Effector memory CD8-positive, alpha-beta T cell (primary cell): ENCODE results near the gene FAM83E.

Experiments
- ATAC-seq: fragments of 150-1000 bp; cut with Tn5 transposase; replicated peaks from 2 replicates; pipeline ENCODE4 v1.10.0; 2021; ENCODE audit warnings: mild to moderate bottlenecking, moderate library complexity
- DNase-seq, 3 experiments: peaks; one replicate each; pipeline ENCODE4 v3.0.0; 2021
- H3K27ac Mint-ChIP-seq, 2 donors: one replicate each; pipeline ENCODE4 v1.8.0; 2022; ENCODE audit warnings: mild to moderate bottlenecking in 2 of 2, mixed read lengths in 2 of 2, moderate library complexity in 2 of 2
- H3K27me3 Mint-ChIP-seq, 2 donors: one replicate each; pipeline ENCODE4 v1.8.0; 2022; ENCODE audit warnings: mixed read lengths in 2 of 2
- H3K36me3 Mint-ChIP-seq: one replicate; pipeline ENCODE4 v1.8.0; 2022; ENCODE audit warnings: mild to moderate bottlenecking, moderate library complexity, mixed read lengths; ENCODE audit not compliant: insufficient read depth
- H3K4me1 Mint-ChIP-seq, 2 donors: one replicate each; pipeline ENCODE4 v1.8.0; 2022; ENCODE audit warnings: low read depth in 2 of 2, mixed read lengths in 2 of 2
- H3K4me3 Mint-ChIP-seq, 2 donors: one replicate each; pipeline ENCODE4 v1.8.0; 2022; ENCODE audit warnings: mild to moderate bottlenecking in 2 of 2, mixed read lengths in 2 of 2, moderate library complexity in 2 of 2
- H3K9me3 Mint-ChIP-seq, 2 donors: one replicate each; pipeline ENCODE4 v1.8.0; 2022; ENCODE audit warnings: mixed read lengths in 2 of 2

Gene FAM83E

DNA sequence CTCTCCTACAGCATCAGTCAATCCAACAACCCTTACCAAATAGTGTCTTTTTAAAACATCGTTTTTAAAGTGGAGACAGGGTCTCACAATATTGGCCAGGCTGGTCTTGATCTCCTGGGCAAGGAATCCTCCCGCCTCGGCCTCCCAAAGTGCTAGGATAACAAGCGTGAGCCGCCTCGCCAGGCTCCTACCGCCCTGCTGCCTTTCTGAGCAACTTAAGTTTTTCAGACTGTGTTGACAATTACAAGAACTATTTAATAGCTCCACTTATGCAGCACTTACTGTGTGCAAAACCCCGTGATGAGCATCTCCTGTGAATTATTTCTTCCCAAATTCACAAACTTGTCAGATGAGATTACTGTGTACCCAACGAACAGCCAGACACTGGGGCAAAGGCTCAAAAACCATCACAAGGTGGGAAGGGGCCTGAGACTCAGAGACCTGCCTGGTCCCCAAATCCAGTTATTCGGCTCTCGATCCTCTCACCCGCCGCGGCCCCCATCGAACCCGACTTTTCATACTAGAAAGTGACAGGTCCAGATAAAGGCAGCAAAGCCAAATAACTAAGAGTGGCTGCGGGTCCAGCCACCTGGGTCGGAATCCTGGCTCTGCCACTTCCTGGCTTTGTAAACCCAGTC lies 3.5 kb upstream of the FAM83E start:
- H3K36me3 Mint-ChIP-seq = peaks cover 76% of the 10 kb centered on the region
- H3K9me3 Mint-ChIP-seq = no peaks in the 10 kb centered on the region
- H3K4me1 Mint-ChIP-seq = peaks cover 44 to 45% of the 10 kb centered on the region in 2 donors
- no peak for ATAC-seq
- H3K4me3 Mint-ChIP-seq = peak overlapping the region; percentile 97
- H3K27me3 Mint-ChIP-seq = no peaks in the 10 kb centered on the region
- DNase-seq = no peak
- peak overlapping the region; percentile 97 to 99 for H3K27ac Mint-ChIP-seq

DNA sequence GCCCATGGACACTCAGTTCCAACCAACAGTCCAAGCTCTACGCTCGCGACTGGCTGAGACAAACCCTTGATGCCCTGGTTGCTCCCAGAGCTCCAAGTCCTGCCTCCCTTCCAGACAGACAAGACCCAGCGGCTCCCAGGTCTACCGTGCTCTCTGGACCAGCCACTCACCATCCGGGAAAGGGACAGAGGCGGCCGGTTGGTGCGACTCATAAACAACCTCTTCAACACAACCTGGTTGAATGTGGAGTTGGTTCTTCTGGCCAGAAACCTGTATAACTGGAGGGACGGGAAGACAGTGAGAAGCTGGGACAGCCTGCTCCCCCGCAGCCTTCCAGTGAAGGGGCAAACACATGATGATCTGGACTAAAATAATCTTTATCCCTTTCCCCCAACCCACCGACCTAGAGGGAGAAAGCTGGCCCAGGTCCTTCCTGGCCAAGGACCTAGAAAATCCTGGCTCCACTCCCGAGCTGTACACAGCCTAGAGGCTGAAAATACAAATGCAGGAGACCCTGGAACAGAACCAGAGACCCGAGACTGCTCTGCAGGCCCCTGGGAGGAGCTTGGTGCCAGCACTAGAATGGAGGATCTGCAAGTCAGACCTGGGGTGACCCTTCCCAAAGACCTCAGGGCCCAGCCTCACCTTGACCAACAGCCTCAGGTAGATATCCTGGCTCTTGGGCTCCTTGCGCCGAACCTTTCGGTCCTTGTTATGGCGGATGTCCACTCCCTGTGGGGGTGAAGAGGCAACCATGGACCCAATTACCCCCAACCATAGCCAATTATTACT lies 2.5 kb upstream of the FAM83E start:
- no peaks in the 10 kb centered on the region for H3K9me3 Mint-ChIP-seq
- DNase-seq (no peak), ATAC-seq (no peak)
- H3K4me3 Mint-ChIP-seq = peak overlapping the region; percentile 97
- H3K4me1 Mint-ChIP-seq = peaks cover 40 to 42% of the 10 kb centered on the region in 2 donors
- H3K27me3 Mint-ChIP-seq = no peaks in the 10 kb centered on the region
- H3K27ac Mint-ChIP-seq = peak overlapping the region; percentile 97 to 99
- H3K36me3 Mint-ChIP-seq = peaks cover 77% of the 10 kb centered on the region

DNA sequence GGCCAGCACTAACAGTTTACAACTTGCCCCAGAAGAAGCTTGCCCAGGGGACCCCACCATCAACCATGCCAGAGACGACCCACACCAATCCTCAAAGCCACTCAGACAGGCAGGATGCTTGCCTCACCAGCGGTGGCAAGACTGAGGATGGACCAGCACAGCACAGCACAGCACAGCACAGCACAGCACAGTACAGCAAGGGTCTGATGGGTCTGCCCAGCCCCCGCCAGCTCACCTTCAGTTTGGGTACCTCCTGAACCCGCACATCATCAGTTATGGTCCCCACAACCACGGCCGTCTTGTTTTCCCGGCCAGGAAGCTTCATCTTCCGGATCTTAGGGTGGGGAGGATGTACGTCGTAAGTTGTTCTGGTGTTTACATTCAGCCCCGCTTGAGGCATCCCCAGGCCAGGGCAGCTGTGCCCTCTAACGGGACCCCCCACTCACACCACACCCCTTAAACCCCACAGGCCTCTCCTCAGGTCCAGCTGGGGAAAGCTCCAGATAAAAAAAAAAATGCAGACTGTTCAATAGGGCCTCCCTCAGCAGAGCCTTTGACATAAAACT lies 1.7 kb upstream of the FAM83E start:
- H3K27me3 Mint-ChIP-seq = no peaks in the 10 kb centered on the region
- peaks cover 73% of the 10 kb centered on the region for H3K36me3 Mint-ChIP-seq
- no peaks in the 10 kb centered on the region for H3K9me3 Mint-ChIP-seq
- H3K4me1 Mint-ChIP-seq = peaks cover 38 to 42% of the 10 kb centered on the region in 2 donors
- H3K4me3 Mint-ChIP-seq = peak overlapping the region; percentile 97
- H3K27ac Mint-ChIP-seq = peak overlapping the region; percentile 97 to 99
- ATAC-seq (no peak), DNase-seq (no peak)

DNA sequence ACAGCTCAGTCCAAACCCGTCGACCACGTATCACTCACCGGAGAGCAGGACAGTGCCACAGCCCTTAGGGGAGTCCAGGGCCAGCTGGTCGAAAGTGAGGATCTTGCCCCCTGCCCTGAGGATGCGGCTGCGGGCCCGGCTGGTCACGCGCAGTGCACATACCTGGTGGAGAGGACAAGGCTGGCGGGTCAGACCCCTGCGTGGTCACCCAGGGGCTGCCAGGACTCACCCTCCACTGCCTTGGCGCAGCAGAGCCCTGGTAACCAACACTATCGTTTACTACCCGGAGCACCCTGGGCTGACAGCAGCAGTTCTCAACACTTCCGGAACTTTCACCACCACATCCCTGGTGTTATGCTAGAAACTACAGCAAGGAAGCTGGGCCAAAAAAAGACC lies 1.2 kb upstream of the FAM83E start:
- Mint-ChIP-seq H3K36me3 (peaks cover 68% of the 10 kb centered on the region), H3K27me3 (no peaks in the 10 kb centered on the region), H3K4me1 (peaks cover 38 to 42% of the 10 kb centered on the region in 2 donors), H3K27ac (peak overlapping the region; percentile 97 to 99), H3K4me3 (peak overlapping the region; percentile 97), H3K9me3 (no peaks in the 10 kb centered on the region)
- no peak for DNase-seq
- no peak for ATAC-seq

DNA sequence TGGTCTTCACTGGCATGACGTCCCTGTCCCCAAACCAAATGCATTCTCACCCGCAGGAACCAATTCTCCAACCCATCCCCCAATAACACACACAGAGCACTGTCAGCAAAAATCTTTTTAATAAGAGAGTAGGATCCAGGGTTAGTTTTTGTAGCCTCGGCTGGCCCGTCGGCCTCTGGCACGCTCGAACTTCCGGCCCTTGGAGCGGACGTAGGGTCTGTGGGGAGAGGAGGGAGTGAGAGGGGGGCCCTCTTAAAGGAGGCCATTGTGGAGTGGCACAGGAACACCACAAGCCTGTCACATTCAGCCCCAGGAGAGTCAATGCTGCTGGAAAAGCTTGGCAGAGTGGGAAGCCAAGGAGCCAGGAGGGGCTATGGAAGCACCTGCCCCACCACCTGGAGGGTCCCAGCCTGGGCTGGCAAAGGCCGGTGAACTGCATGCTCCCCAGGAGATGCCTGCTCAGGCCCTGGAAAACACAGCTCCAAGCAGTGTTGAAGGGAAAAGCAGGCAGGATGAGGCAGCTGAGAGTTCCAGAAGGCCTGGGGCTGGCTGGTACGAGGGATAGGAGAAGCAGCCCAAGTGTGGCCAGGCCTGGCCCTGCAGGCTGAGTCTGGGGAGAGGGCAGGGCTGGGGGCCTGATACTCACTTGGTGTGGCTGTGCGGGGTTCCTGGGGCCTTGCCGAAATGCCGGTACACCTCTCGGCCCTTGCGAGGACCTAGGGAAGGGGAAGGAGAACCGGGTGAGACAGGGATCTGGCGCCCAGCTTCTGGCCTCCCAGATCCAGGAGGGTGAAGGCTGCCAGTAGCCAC lies 560 bp upstream of the FAM83E start:
- peak overlapping the region in 1 of 2 donors; percentile 97 for H3K4me3 Mint-ChIP-seq
- no peaks in the 10 kb centered on the region for H3K27me3 Mint-ChIP-seq
- H3K4me1 Mint-ChIP-seq = peaks cover 38 to 42% of the 10 kb centered on the region in 2 donors
- DNase-seq = no peak
- peak overlapping the region; percentile 28 to 80 for H3K27ac Mint-ChIP-seq
- no peak for ATAC-seq
- no peaks in the 10 kb centered on the region for H3K9me3 Mint-ChIP-seq
- peaks cover 64% of the 10 kb centered on the region for H3K36me3 Mint-ChIP-seq

DNA sequence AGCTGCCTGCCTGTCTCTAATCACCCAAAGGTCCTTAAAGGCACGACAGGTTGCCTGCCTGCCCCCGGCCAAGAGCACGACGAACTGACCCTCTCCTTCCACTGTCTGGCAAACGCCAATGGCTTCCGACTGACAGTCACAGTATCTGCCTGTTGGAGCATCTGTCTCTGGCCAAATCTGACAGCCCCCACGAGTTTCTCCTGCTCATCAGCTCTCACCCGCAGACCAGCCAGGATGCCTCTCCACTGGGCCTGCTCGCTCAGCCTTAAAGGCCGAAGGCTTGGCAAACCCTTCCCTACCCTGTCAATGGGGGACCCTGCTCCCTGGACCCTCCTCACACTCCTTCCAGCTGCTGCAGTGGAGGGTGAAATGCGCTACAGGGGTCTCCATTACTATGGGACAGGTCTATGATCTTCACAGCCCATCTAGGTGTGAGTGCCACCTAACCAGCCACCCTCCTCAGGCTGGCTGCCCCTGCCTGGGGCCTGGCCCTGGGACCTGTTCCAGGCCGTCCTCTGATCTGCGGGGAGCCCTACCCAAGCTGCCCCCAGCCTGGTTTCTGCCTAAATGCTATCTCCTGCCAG lies 932 bp downstream of the FAM83E start:
- DNase-seq = no peak
- peaks cover 52% of the 10 kb centered on the region for H3K36me3 Mint-ChIP-seq
- no peak for ATAC-seq
- no peak overlapping the region for H3K4me3 Mint-ChIP-seq
- no peaks in the 10 kb centered on the region for H3K27me3 Mint-ChIP-seq
- H3K27ac Mint-ChIP-seq = peak overlapping the region; percentile 50 to 80
- H3K4me1 Mint-ChIP-seq = peaks cover 31 to 32% of the 10 kb centered on the region in 2 donors
- H3K9me3 Mint-ChIP-seq = no peaks in the 10 kb centered on the region

DNA sequence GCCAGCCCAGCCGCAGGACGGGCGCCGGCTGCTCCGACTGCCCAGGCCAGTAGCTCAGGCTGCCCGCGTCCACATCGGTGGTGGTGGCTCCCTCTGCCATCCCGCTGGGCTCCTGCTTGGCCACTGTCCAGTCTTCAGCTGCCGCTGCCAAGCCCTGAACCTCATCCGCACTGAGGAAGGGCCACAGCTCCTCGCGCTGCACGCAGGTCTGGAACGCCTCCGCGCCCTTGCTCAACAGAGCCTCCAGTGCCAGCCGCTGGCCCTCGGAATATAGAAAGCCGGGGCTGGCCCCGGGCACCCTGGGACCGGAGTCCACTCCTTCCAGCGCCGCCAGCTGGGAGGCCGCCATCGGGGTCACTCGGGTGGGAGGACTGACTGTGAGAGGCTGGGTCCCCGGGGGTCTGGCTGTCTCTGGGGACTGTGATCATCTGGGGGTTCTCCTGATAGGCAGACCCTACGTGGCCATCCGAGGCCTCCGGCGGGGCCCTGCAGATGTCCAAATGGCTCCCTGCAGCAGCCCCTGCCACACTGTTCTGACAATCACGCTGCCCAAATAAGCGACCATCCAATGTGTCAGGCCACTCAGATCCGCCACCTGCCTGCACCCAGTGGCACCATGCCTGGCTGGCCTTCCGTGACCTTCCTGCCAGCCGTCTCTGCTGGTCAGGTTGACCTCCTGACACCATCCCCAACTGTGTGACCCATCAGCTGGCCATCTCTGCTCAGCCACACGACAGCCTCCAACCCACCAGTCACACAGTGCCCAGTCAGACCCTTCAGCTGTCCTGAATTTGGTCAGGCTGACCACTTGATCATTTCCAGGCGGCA lies 1.6 kb downstream of the FAM83E start:
- H3K9me3 Mint-ChIP-seq = no peaks in the 10 kb centered on the region
- DNase-seq (no peak), ATAC-seq (no peak)
- peak overlapping the region in 1 of 2 donors; percentile 80 for H3K27ac Mint-ChIP-seq
- no peak overlapping the region for H3K4me3 Mint-ChIP-seq
- peaks cover 29 to 30% of the 10 kb centered on the region in 2 donors for H3K4me1 Mint-ChIP-seq
- H3K27me3 Mint-ChIP-seq = no peaks in the 10 kb centered on the region
- H3K36me3 Mint-ChIP-seq = peaks cover 45% of the 10 kb centered on the region

DNA sequence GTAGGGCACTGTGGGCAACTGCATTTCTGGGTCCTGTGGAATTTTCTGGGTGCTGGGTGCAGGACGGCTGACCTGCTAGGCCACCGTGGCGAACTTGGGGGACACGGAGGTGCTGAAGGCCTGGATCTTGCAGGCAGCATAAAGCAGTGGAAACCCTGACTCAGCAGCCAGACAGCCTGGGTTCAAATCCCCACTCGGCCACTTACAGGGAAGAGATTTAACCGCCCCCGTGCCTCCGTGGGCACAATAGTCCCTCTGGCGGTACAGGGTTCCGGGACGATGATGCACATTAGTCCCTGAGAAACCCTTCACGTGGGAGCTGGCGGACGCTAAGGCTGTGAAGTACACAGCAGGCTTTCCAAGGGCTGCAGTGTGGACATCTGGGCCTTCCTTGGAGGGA lies 3.0 kb downstream of the FAM83E start:
- Mint-ChIP-seq H3K4me1 (peaks cover 20% of the 10 kb centered on the region in 2 donors), H3K36me3 (peaks cover 34% of the 10 kb centered on the region), H3K27me3 (no peaks in the 10 kb centered on the region), H3K9me3 (no peaks in the 10 kb centered on the region), H3K27ac (peak overlapping the region in 1 of 2 donors; percentile 16), H3K4me3 (no peak overlapping the region)
- no peak for ATAC-seq
- DNase-seq = no peak

DNA sequence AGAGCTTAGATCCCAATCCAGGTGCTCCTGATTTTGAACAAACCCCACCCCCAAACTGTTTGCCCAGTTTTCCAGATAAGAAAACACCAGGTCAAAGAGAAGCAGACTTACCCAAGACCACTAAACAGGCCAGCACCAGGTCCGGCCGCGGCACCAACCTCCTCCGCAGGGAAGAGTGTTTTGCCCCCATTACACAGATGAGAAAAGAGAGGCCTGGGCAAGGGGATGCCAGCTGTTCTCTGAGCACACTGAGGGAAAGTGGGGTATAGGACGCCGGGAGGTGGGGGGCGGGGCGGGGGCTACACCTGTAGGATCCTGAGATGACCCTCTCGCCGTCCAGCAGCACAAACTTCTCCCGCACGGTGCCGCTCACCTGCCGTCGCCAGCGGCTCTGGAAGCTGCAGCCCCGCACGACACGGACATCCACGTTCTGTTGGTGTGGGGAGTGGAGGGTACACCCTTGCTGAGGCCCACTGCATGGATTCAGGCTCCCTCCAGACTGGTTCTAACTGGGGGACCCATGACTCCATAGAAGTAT lies 5.2 kb downstream of the FAM83E start:
- Mint-ChIP-seq H3K4me3 (no peak overlapping the region), H3K27ac (no peak overlapping the region), H3K9me3 (no peaks in the 10 kb centered on the region), H3K36me3 (peaks cover 11% of the 10 kb centered on the region), H3K27me3 (no peaks in the 10 kb centered on the region), H3K4me1 (peaks cover 5 to 7% of the 10 kb centered on the region in 2 donors)
- DNase-seq = no peak
- ATAC-seq = no peak

DNA sequence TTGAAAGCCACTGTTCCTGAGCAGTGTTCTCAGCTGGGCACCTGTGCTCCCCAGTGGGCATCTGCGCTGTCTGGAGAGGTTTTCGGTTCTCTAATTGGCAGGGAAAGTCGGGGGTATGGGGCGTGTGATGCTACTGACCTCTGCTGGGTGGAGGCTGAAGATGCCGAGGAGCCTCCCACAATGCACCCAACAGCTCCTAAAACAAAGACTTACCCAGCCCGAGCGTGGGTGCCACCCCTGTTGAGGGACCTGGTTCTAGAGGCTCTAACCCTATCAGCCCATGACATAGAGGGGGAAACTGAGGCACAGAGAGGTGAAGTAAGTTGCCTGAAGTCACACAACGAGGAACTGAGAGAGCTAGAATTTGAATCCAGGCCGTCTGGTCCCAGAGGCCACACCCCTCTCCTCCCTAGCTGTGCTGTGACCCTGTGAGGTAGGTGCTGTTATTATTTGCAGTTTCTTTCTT lies 6.0 kb downstream of the FAM83E start:
- ATAC-seq (peak; percentile 94), DNase-seq (peak in 2 of 3 experiments; percentile 31 to 32)
- Mint-ChIP-seq H3K4me1 (peaks cover 5% of the 10 kb centered on the region in 2 donors), H3K27ac (no peak overlapping the region), H3K36me3 (peaks cover 5% of the 10 kb centered on the region), H3K9me3 (no peaks in the 10 kb centered on the region), H3K27me3 (no peaks in the 10 kb centered on the region), H3K4me3 (peak overlapping the region in 1 of 2 donors; percentile 45)

DNA sequence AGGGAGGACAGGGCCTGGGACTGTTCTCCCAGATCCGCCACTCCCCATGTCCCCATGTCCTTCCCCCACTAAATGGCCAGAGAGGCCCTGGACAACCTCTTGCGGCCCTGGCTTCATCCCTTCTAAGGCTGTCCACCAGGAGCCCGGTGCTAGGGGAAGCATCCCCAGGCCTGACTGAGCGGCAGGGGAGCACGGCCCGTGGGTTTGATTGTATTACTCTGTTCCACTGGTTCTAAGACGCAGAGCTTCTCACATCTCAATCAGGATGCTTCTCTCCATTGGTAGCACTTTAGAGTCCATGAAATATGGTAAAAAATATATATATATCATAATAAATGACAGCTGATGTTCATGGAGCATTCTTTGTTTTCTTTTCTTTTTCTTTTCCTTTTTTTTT lies 7.5 kb downstream of the FAM83E start:
- DNase-seq (no peak), ATAC-seq (no peak)
- Mint-ChIP-seq H3K36me3 (no peaks in the 10 kb centered on the region), H3K4me1 (peaks cover 4 to 5% of the 10 kb centered on the region in 2 donors), H3K9me3 (no peaks in the 10 kb centered on the region), H3K27ac (no peak overlapping the region), H3K4me3 (no peak overlapping the region), H3K27me3 (no peaks in the 10 kb centered on the region)
